Vagina (tissue), 2 donors: Measurements from ENCODE around the gene ARL3. TPM values are rescaled to one million over a fixed set of nuclear protein-coding genes. Genes with fewer than 3 reads are reported as not detected.

ENCODE experiments used
- DNase-seq, 2 donors: peaks; one replicate each; pipeline ENCODE4 v3.0.0-alpha.2; 2017; ENCODE audit errors: extremely low spot score in 2 of 2
- H3K27ac ChIP-seq: fragments of 200-600 bp; sonication (generic); one replicate; pipeline ENCODE4 v1.5.1; 2019
- H3K27me3 ChIP-seq: fragments of 200-600 bp; sonication (generic); one replicate; pipeline ENCODE4 v1.5.1; 2019
- H3K36me3 ChIP-seq, 2 donors: fragments of 200-600 bp; sonication (generic); one replicate each; pipeline ENCODE4 v1.5.1; 2017 to 2019
- H3K4me1 ChIP-seq: fragments of 200-600 bp; sonication (generic); one replicate; pipeline ENCODE4 v1.5.1; 2019
- H3K4me3 ChIP-seq, 2 donors: fragments of 200-600 bp; sonication (generic); 1 replicate in 1 of 2; 2 replicates in 1 of 2; pipeline ENCODE4 v1.5.1; 2016 to 2019
- H3K9me3 ChIP-seq: fragments of 200-600 bp; sonication (generic); one replicate; pipeline ENCODE4 v1.5.1; 2019
- POLR2A ChIP-seq, 2 donors: fragments of 450-650 bp; IDR thresholded peaks; one replicate each; pipeline ENCODE4 v1.6.1; 2017; ENCODE audit warnings: antibody characterized with exemption in 2 of 2, mild to moderate bottlenecking in 2 of 2, moderate library complexity in 2 of 2
- POLR2AphosphoS5 ChIP-seq, 2 donors: sonication (generic); formaldehyde crosslinking; IDR thresholded peaks; one replicate each; pipeline ENCODE4 v1.9.0; 2017; ENCODE audit warnings: antibody characterized with exemption in 2 of 2, mild to moderate bottlenecking in 2 of 2, low read depth in 1 of 2; ENCODE audit not compliant: insufficient read depth in 1 of 2
- intact Hi-C: fragments of 100-400 bp; cut with DNase I; formaldehyde crosslinking; loops from one replicate; pipeline ENCODE4 v1.15.1; 2023
- total RNA-seq: library from RNA; depleted of rRNA; stranded (reverse); fragments of >200 nt; gene quantifications from one replicate; pipeline ENCODE4 v1.2.3, GENCODE V29; 2016
- TF ChIP-seq, protein P1 (sequence below), 3 experiments: fragments of 450-650 bp in 2 of 3; fragments of 200-600 bp in 1 of 3; sonication (generic) in 1 of 3; IDR thresholded peaks; one replicate each; pipeline ENCODE4 v1.5.1; 2017 to 2019; ENCODE audit warnings: antibody characterized with exemption in 3 of 3, mild to moderate bottlenecking in 2 of 3, moderate library complexity in 2 of 3

Gene ARL3
- total RNA-seq, 1 donor from 2014 or later: 7.4 TPM

DNA sequence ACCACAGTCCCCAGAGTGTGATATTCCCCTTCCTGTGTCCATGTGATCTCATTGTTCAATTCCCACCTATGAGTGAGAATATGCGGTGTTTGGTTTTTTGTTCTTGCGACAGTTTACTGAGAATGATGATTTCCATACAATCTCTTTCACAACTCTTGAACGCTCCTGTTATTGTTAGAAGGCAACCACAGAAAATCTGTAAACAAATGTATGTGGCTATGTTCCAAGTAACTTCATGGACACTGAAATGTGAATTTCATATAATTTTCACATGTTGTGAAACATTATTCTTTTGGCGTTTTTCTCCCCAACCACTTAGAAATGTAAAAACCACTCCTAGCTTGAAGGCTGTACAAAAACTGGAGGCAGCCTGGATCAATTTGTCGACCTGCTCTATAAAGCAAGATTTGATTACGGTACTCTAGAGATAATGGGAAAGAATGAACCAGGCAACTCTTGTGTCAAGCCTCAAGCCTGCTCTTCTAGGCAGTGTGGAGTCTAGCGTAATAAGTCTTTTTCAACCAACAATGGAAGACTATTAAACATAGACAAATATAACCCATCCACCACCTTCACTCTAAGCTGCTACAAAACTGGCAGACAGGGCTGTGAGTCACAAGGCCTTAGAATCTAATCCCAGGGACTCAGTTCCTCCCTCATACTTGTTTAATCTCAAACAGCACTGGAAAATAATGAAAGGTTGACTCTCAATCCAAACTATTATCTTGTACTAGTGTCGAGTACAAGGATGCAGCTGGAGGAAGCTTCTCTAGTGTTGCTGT, 22.7 kb downstream of the ARL3 start:
- DNase-seq: no peak
- H3K9me3 ChIP-seq: no peaks in the 10 kb centered on the region
- peaks cover 0 to 14% of the 10 kb centered on the region in 2 donors for H3K36me3 ChIP-seq
- no peak overlapping the region for H3K4me3 ChIP-seq
- intact Hi-C loops: no loop called here
- no peaks in the 10 kb centered on the region for H3K27me3 ChIP-seq
- H3K4me1 ChIP-seq: no peaks in the 10 kb centered on the region
- no peak for TF ChIP-seq POLR2A (IDR thresholded peaks at IDR 0.05)
- TF ChIP-seq, protein P1, sequence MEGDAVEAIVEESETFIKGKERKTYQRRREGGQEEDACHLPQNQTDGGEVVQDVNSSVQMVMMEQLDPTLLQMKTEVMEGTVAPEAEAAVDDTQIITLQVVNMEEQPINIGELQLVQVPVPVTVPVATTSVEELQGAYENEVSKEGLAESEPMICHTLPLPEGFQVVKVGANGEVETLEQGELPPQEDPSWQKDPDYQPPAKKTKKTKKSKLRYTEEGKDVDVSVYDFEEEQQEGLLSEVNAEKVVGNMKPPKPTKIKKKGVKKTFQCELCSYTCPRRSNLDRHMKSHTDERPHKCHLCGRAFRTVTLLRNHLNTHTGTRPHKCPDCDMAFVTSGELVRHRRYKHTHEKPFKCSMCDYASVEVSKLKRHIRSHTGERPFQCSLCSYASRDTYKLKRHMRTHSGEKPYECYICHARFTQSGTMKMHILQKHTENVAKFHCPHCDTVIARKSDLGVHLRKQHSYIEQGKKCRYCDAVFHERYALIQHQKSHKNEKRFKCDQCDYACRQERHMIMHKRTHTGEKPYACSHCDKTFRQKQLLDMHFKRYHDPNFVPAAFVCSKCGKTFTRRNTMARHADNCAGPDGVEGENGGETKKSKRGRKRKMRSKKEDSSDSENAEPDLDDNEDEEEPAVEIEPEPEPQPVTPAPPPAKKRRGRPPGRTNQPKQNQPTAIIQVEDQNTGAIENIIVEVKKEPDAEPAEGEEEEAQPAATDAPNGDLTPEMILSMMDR (IDR thresholded peaks at IDR 0.05): no peak
- H3K27ac ChIP-seq: no peak overlapping the region

DNA sequence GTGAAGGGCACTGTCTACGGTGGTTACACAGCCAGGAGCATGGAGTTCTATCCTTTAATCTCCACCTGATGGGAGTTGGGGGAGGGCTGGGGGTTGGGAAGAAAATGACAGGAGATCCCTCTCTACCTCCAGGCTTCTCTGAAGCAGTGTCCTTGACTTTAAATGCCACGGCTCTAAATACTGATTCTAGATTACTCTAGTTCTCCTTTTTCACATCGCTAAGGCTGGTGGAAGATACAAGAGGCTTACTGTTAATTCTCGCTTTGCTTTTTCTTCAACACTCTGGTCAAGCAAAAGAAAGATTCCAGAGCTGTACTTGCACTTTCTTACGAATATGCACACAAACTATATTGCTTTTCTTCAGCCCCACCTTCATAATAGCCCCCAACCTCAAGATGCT, 30.5 kb downstream of the ARL3 start:
- Histone ChIP-seq H3K27me3 (no peaks in the 10 kb centered on the region), H3K27ac (no peak overlapping the region), H3K4me3 (no peak overlapping the region), H3K4me1 (peaks cover 9% of the 10 kb centered on the region), H3K36me3 (peaks cover 0 to 14% of the 10 kb centered on the region in 2 donors), H3K9me3 (no peaks in the 10 kb centered on the region)
- DNase-seq: no peak
- no peak for TF ChIP-seq POLR2A (IDR thresholded peaks at IDR 0.05)
- TF ChIP-seq, protein P1 (IDR thresholded peaks at IDR 0.05): no peak
- no peak for TF ChIP-seq POLR2AphosphoS5 (IDR thresholded peaks at IDR 0.05; ENCODE audit: insufficient read depth in 1 of 2, low read depth in 1 of 2)
- intact Hi-C loops: no loop called here

DNA sequence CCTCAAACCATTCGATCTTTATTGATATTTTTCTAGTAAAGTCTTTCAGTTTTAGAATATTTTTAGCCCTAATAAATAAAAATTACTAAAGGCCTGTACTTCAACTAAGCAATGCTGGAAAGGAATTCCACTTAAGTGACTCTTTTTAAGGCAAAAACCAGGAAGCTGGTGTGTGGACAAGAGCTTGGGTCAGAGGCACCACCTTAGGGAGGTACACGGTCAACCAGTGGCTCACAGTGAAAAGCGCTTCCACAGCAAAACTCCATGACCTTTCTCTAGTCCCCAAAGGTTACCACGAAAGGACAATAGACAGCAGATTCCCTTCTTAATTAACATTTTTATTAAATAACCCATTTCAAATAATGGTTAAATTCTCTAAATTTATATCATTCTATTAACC, 31.2 kb downstream of the ARL3 start:
- no peak for DNase-seq
- peaks cover 17% of the 10 kb centered on the region for H3K4me1 ChIP-seq
- H3K27me3 ChIP-seq: no peaks in the 10 kb centered on the region
- intact Hi-C loops: no loop called here
- TF ChIP-seq, protein P1 (IDR thresholded peaks at IDR 0.05): no peak
- TF ChIP-seq POLR2A (IDR thresholded peaks at IDR 0.05) (no peak), POLR2AphosphoS5 (IDR thresholded peaks at IDR 0.05; ENCODE audit: insufficient read depth in 1 of 2, low read depth in 1 of 2) (no peak)
- no peak overlapping the region for H3K27ac ChIP-seq
- no peaks in the 10 kb centered on the region for H3K9me3 ChIP-seq
- no peak overlapping the region for H3K4me3 ChIP-seq
- H3K36me3 ChIP-seq: peaks cover 0 to 14% of the 10 kb centered on the region in 2 donors

DNA sequence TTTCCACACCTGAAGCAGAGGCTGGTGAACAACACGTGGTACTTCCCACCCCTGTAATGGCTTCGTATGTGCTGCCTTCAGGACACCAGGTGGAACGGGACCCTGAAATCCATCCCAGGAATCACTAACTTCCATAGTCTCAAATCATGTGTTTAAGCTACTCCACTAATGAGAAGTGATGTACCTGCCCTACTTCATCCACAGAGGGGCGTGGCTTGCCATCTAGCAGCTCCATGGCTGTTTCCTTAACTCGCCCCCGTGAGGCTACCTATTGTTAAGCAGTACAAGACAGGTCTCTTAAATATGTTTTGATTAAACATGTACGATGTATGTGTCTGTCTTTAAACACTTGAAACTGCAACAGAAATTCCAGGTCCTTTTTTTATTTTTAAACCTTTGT, 31.8 kb downstream of the ARL3 start:
- peaks cover 0 to 14% of the 10 kb centered on the region in 2 donors for H3K36me3 ChIP-seq
- intact Hi-C loops: no loop called here
- no peak for TF ChIP-seq POLR2A (IDR thresholded peaks at IDR 0.05)
- TF ChIP-seq POLR2AphosphoS5 (IDR thresholded peaks at IDR 0.05; ENCODE audit: insufficient read depth in 1 of 2, low read depth in 1 of 2): no peak
- TF ChIP-seq, protein P1 (IDR thresholded peaks at IDR 0.05): no peak
- no peak overlapping the region for H3K4me3 ChIP-seq
- H3K9me3 ChIP-seq: no peaks in the 10 kb centered on the region
- H3K27me3 ChIP-seq: no peaks in the 10 kb centered on the region
- H3K4me1 ChIP-seq: peaks cover 22% of the 10 kb centered on the region
- H3K27ac ChIP-seq: no peak overlapping the region
- DNase-seq: no peak

DNA sequence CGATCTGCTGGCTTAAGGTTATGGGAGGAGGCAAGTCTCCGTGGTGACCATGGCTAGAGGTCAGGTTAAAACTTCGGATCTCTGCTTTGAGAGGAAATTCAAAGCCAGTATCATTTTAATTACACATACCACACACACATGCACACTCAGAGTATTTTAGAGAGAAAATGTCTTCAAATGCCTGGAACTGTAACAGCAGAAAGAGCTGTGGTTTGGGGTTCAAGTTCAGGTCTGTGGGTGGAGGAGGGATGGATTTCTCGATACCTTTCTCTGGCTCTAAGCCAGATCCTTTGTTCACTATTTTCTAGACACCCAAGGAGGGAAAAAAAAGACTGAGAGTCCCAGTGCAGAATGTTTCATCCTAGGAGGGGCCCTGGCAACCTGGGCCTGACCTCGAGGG, 32.5 kb downstream of the ARL3 start:
- TF ChIP-seq, protein P1 (IDR thresholded peaks at IDR 0.05): no peak
- TF ChIP-seq POLR2AphosphoS5 (IDR thresholded peaks at IDR 0.05; ENCODE audit: insufficient read depth in 1 of 2, low read depth in 1 of 2) (no peak), POLR2A (IDR thresholded peaks at IDR 0.05) (no peak)
- H3K9me3 ChIP-seq: no peaks in the 10 kb centered on the region
- no peak overlapping the region for H3K4me3 ChIP-seq

More for the DNA sequence above, 32.5 kb downstream of the ARL3 start:
- DNase-seq: no peak
- no peaks in the 10 kb centered on the region for H3K27me3 ChIP-seq
- intact Hi-C loops: no loop called here
- peaks cover 0 to 14% of the 10 kb centered on the region in 2 donors for H3K36me3 ChIP-seq
- H3K4me1 ChIP-seq: peaks cover 29% of the 10 kb centered on the region
- no peak overlapping the region for H3K27ac ChIP-seq
